Measurements from ENCODE around the gene EPX. TPM values are rescaled to one million over a fixed set of nuclear protein-coding genes. Genes with fewer than 3 reads are reported as not detected.

EPX gene
- total RNA-seq, 4 donors from 2014 or later = not detected

- peaks cover 7 to 9% of the 10 kb centered on the region in 2 donors for H3K9me3 ChIP-seq
- no peak for DNase-seq
- no peak overlapping the region for H3K27ac ChIP-seq
- H3K4me1 ChIP-seq = no peaks in the 10 kb centered on the region
- in situ Hi-C loops (cut with MboI; ENCODE audit: low pct_ligation_motif_present in 1 of 4, low pct_unique_long_range_greater_than_20kb in 1 of 4, low sequenced_read_pairs in 3 of 4) = no loop called here
- TF ChIP-seq EP300 (IDR thresholded peaks at IDR 0.05; ENCODE audit: low read depth) (no peak), CTCF (IDR thresholded peaks at IDR 0.05) (no peak), POLR2AphosphoS5 (IDR thresholded peaks at IDR 0.05) (no peak), POLR2A (IDR thresholded peaks at IDR 0.05) (no peak)
- WGBS, 2 donors (ENCODE audit: low coverage in 1 of 2) = 48 to 67% methylated on average over 1 to 6 of the region's 6 CpGs
- H3K36me3 ChIP-seq = no peaks in the 10 kb centered on the region
- intact Hi-C loops (cut with DNase I; ENCODE audit: low total_unique reads) = no loop called here
- peaks cover 43% of the 10 kb centered on the region for H3K27me3 ChIP-seq
- H3K4me3 ChIP-seq = no peak overlapping the region
Measured at GRCh38 chr17:58150394-58150793, 42.1 kb upstream of the EPX start.

GRCh38 chr17:58153046-58153445, 39.5 kb upstream of the EPX start:
- no peaks in the 10 kb centered on the region for H3K9me3 ChIP-seq
- no peak for TF ChIP-seq POLR2AphosphoS5 (IDR thresholded peaks at IDR 0.05)
- no peak for TF ChIP-seq POLR2A (IDR thresholded peaks at IDR 0.05)
- TF ChIP-seq CTCF (IDR thresholded peaks at IDR 0.05) = no peak
- no peak for TF ChIP-seq EP300 (IDR thresholded peaks at IDR 0.05; ENCODE audit: low read depth)
- 50% methylated on average over 1 to 2 of the region's 2 CpGs for WGBS, 2 donors (ENCODE audit: low coverage in 1 of 2)
- no peak overlapping the region for H3K4me3 ChIP-seq
- peaks cover 3 to 10% (median 7%) of the 10 kb centered on the region in 4 donors for H3K4me1 ChIP-seq
- H3K27ac ChIP-seq = no peak overlapping the region
- H3K27me3 ChIP-seq = peaks cover 69% of the 10 kb centered on the region
- H3K36me3 ChIP-seq = no peaks in the 10 kb centered on the region
- DNase-seq = peak; percentile 11
- intact Hi-C loops (cut with DNase I; ENCODE audit: low total_unique reads) (no loop called here), in situ Hi-C loops (cut with MboI; ENCODE audit: low pct_ligation_motif_present in 1 of 4, low pct_unique_long_range_greater_than_20kb in 1 of 4, low sequenced_read_pairs in 3 of 4) (no loop called here)

- in situ Hi-C loops (cut with MboI; ENCODE audit: low pct_ligation_motif_present in 1 of 4, low pct_unique_long_range_greater_than_20kb in 1 of 4, low sequenced_read_pairs in 3 of 4) = no loop called here
- intact Hi-C loops (cut with DNase I; ENCODE audit: low total_unique reads) = no loop called here
- Histone ChIP-seq H3K27me3 (peaks cover 75% of the 10 kb centered on the region), H3K27ac (no peak overlapping the region), H3K9me3 (no peaks in the 10 kb centered on the region), H3K4me3 (no peak overlapping the region), H3K36me3 (no peaks in the 10 kb centered on the region), H3K4me1 (peaks cover 3 to 10% (median 7%) of the 10 kb centered on the region in 4 donors)
- TF ChIP-seq CTCF (IDR thresholded peaks at IDR 0.05) (no peak), EP300 (IDR thresholded peaks at IDR 0.05; ENCODE audit: low read depth) (no peak), POLR2AphosphoS5 (IDR thresholded peaks at IDR 0.05) (no peak), POLR2A (IDR thresholded peaks at IDR 0.05) (no peak)
- DNase-seq = no peak
Measured at GRCh38 chr17:58153671-58154070, 38.9 kb upstream of the EPX start.

GRCh38 chr17:58156839-58157803, 35.4 kb upstream of the EPX start:
- H3K4me3 ChIP-seq = peak overlapping the region; percentile 9 to 52 (median 20)
- H3K27ac ChIP-seq = no peak overlapping the region
- peaks cover 85% of the 10 kb centered on the region for H3K27me3 ChIP-seq
- intact Hi-C loops (cut with DNase I; ENCODE audit: low total_unique reads) (no loop called here), in situ Hi-C loops (cut with MboI; ENCODE audit: low pct_ligation_motif_present in 1 of 4, low pct_unique_long_range_greater_than_20kb in 1 of 4, low sequenced_read_pairs in 3 of 4) (no loop called here)
- H3K36me3 ChIP-seq = no peaks in the 10 kb centered on the region
- no peak for TF ChIP-seq POLR2AphosphoS5 (IDR thresholded peaks at IDR 0.05)
- TF ChIP-seq EP300 (IDR thresholded peaks at IDR 0.05; ENCODE audit: low read depth) = no peak
- no peak for TF ChIP-seq POLR2A (IDR thresholded peaks at IDR 0.05)
- no peak for TF ChIP-seq CTCF (IDR thresholded peaks at IDR 0.05)
- peaks cover 3 to 10% (median 7%) of the 10 kb centered on the region in 4 donors for H3K4me1 ChIP-seq
- no peaks in the 10 kb centered on the region for H3K9me3 ChIP-seq
- peak; percentile 12 for DNase-seq
- WGBS, 2 donors (ENCODE audit: low coverage in 1 of 2) = 7% methylated on average over 65 of the region's 65 CpGs; no CpG with 5 or more reads in 1 of the 2 donors

Data from transverse colon (tissue), 4 donors.